Heart left ventricle (tissue), 16 donors: ENCODE results near the gene NUF2. TPM values are rescaled to one million over a fixed set of nuclear protein-coding genes. Genes with fewer than 3 reads are reported as not detected.
"Not testable (repeated sequence)": the region's sequence is repeated elsewhere in the genome, so short reads cannot be mapped to it uniquely, and the experiment has no call there.

Source experiments
- ATAC-seq, 4 donors: fragments of 200-7000 bp; cut with Tn5 transposase; one replicate each; pipeline ENCODE4 v1.9.1; 2020 to 2022; ENCODE audit warnings: moderate library complexity in 4 of 4, mild to moderate bottlenecking in 3 of 4, moderate number of reproducible peaks in 1 of 4
- DNase-seq, 5 donors: peaks; one replicate each; pipeline ENCODE4 v3.0.0-alpha.2; 2020
- H3K27ac ChIP-seq, 12 donors: fragments of 200-600 bp; sonication (generic) in 4 of 12; one replicate each; pipeline versions ENCODE4 v1.5.0 to v1.8.0; 2016 to 2022; ENCODE audit warnings: mild to moderate bottlenecking in 2 of 12
- H3K27me3 ChIP-seq, 9 donors: fragments of 200-600 bp; sonication (generic) in 2 of 9; one replicate each; pipeline versions ENCODE4 v1.5.1 to v1.8.0; 2016 to 2022; ENCODE audit warnings: mild to moderate bottlenecking in 3 of 9
- H3K36me3 ChIP-seq, 9 donors: fragments of 200-600 bp; sonication (generic) in 2 of 9; one replicate each; pipeline versions ENCODE4 v1.5.0 to v1.8.0; 2018 to 2022; ENCODE audit warnings: mild to moderate bottlenecking in 2 of 9
- H3K4me1 ChIP-seq, 12 donors: fragments of 200-600 bp; sonication (generic) in 4 of 12; one replicate each; pipeline versions ENCODE4 v1.5.0 to v1.8.0; 2016 to 2022; ENCODE audit warnings: mild to moderate bottlenecking in 3 of 12
- H3K4me3 ChIP-seq, 12 donors: fragments of 200-600 bp; sonication (generic) in 4 of 12; one replicate each; pipeline versions ENCODE4 v1.5.0 to v1.8.0; 2017 to 2022; ENCODE audit warnings: mild to moderate bottlenecking in 9 of 12, moderate library complexity in 4 of 12
- H3K9me3 ChIP-seq, 12 donors: fragments of 200-600 bp; sonication (generic) in 4 of 12; one replicate each; pipeline versions ENCODE4 v1.5.0 to v1.8.0; 2016 to 2022; ENCODE audit warnings: mild to moderate bottlenecking in 1 of 12
- CTCF ChIP-seq, 12 donors: fragments of 200-600 bp; sonication (generic) in 4 of 12; IDR thresholded peaks; one replicate each; pipeline versions ENCODE4 v1.5.0 to v1.8.0; 2018 to 2022; ENCODE audit warnings: antibody characterized with exemption in 12 of 12, mild to moderate bottlenecking in 5 of 12
- POLR2A ChIP-seq, 2 donors: fragments of 450-650 bp; IDR thresholded peaks; one replicate each; pipeline ENCODE4 v1.6.1; 2017; ENCODE audit warnings: antibody characterized with exemption in 2 of 2, mild to moderate bottlenecking in 2 of 2, moderate library complexity in 2 of 2
- WGBS, 4 donors: extraction: QIAGEN DNeasy Blood & Tissue Kit in 2 of 4; methylation state at CpG; one replicate each; pipeline versions ENCODE4 v1.1.5 to v1.1.7; 2013 to 2018; 5-methylcytosine and 5-hydroxymethylcytosine counted together
- intact Hi-C, 10 donors: fragments of 100-400 bp; cut with DNase I; formaldehyde crosslinking; loops; one replicate each; pipeline versions ENCODE4 v1.11.1 to v1.14.2; 2022
- polyA plus RNA-seq, 2 donors: library from polyadenylated mRNA; stranded (reverse); fragments of 200-250 nt; gene quantifications; one replicate each; pipeline ENCODE4 v1.2.3, GENCODE V29; 2013
- total RNA-seq, 9 donors: library from RNA; depleted of rRNA in 2 of 9; stranded (reverse); fragments of >200 nt in 2 of 9; fragmentation: NEBNext Ultra II Directional in 3 of 9; extraction: Animal tissue kit (Norgen Biotek cat#: 25700) in 3 of 9; gene quantifications; one replicate each; pipeline versions ENCODE4 v1.1.0 to v1.2.4, GENCODE V29; 2016 to 2023
- donor health status: ischemic (EF 13 %, LVEDD 7.1; RV severe dilation, severe dysfunction).
- donor health status: healthy with polysubstance abuse.
- donor health status: DM: no; HTN: yes; CAD: no.
- donor health status: DM: no; HTN: no; CAD: no.
- donor health status: ischemic (EF 25% LVEDD 6.9; RV normal size, moderate dysfunction).
- donor health status: ischemic (EF 25% LVEDD 5.7; RV mildly dilated, moderate dysfunction).
- donor health status: healthy.
- donor health status: DM: yes; HTN: yes; CAD: no.
- donor health status: ischemic (EF 35%, LVEDD 5.7; RV mildly dilated, moderate dysfunction).
- donor health status: nonischemic (EF 11% LVEDD 7.7; RV severe dilation, severe dysfunction).
- donor health status: DM: yes; HTN: yes; CAD: no.
- donor health status: PGD.
- donor health status: ischemic (EF 29% LVEDD 5.4; RV normal size, mild dysfunction).
- donor health status: nonischemic (EF 23%, LVEDD 6.1; RV moderate dilation, normal function).

The NUF2 gene
- total and polyA plus RNA-seq, 11 donors = 0.18 to 3.2 (median 0.48) TPM; not detected in 3

- 53 to 58% (median 56%) methylated on average over 2 of the region's 2 CpGs for WGBS, 4 donors
- ATAC-seq = no peak
- peaks cover 0 to 5% (median 0%) of the 10 kb centered on the region in 12 donors for H3K4me1 ChIP-seq
- intact Hi-C loops = loop anchor here in 2 of 10 donors (5.0 kb wide), 2 partner anchors 1715 to 1720 kb away; no protein-coding TSS in a partner anchor
- H3K36me3 ChIP-seq = no peaks in the 10 kb centered on the region
- no peaks in the 10 kb centered on the region for H3K27me3 ChIP-seq
- H3K4me3 ChIP-seq = no peak overlapping the region
- no peaks in the 10 kb centered on the region for H3K9me3 ChIP-seq
- no peak overlapping the region for H3K27ac ChIP-seq
- no peak for TF ChIP-seq CTCF (IDR thresholded peaks at IDR 0.05)
- TF ChIP-seq POLR2A (IDR thresholded peaks at IDR 0.05) = no peak
- DNase-seq = no peak
Observed at GRCh38 chr1:163357378-163357777, 35.6 kb downstream of the NUF2 start.

- WGBS, 4 donors = 96 to 98% (median 97%) methylated on average over 11 of the region's 11 CpGs
- peak in 1 of 5 donors; percentile 44 for DNase-seq
Observed at GRCh38 chr1:163358172-163358571, 36.4 kb downstream of the NUF2 start.

GRCh38 chr1:163361123-163361934 lies 39.6 kb downstream of the NUF2 start:
- Histone ChIP-seq H3K9me3 (no peaks in the 10 kb centered on the region), H3K36me3 (no peaks in the 10 kb centered on the region), H3K27ac (no peak overlapping the region), H3K4me3 (no peak overlapping the region), H3K4me1 (peaks cover 0 to 5% (median 0%) of the 10 kb centered on the region in 12 donors), H3K27me3 (no peaks in the 10 kb centered on the region)
- WGBS, 4 donors = 41 to 50% (median 43%) methylated on average over 5 of the region's 5 CpGs
- DNase-seq = no peak
- TF ChIP-seq POLR2A (IDR thresholded peaks at IDR 0.05) (no peak), CTCF (IDR thresholded peaks at IDR 0.05) (peak in 8 of 12 donors; percentile 17 to 50 (median 34))
- intact Hi-C loops = loop anchor here in 5 of 10 donors (5.0 to 10.0 kb wide), 3 partner anchors 1711 to 1716 kb away; no protein-coding TSS in a partner anchor
- ATAC-seq = no peak

More at GRCh38 chr1:163358172-163358571, 36.4 kb downstream of the NUF2 start:
- intact Hi-C loops = loop anchor here in 2 of 10 donors (5.0 kb wide), 2 partner anchors 1714 to 1719 kb away; no protein-coding TSS in a partner anchor
- H3K4me3 ChIP-seq, H3K4me1 ChIP-seq, ATAC-seq, H3K9me3 ChIP-seq, H3K27me3 ChIP-seq, H3K27ac ChIP-seq, H3K36me3 ChIP-seq: not testable (repeated sequence)

- Histone ChIP-seq H3K27ac (no peak overlapping the region), H3K27me3 (peaks cover 0 to 5% (median 0%) of the 10 kb centered on the region in 9 donors), H3K4me1 (no peaks in the 10 kb centered on the region), H3K9me3 (no peaks in the 10 kb centered on the region), H3K36me3 (no peaks in the 10 kb centered on the region), H3K4me3 (no peak overlapping the region)
- TF ChIP-seq POLR2A (IDR thresholded peaks at IDR 0.05) (no peak), CTCF (IDR thresholded peaks at IDR 0.05) (no peak)
- no peak for ATAC-seq
- no peak for DNase-seq
- intact Hi-C loops = loop anchor here in 2 of 10 donors (10.0 kb wide), 1 partner anchor 1710 kb away; no protein-coding TSS in a partner anchor
- WGBS, 4 donors = 56 to 60% (median 59%) methylated on average over 3 of the region's 3 CpGs
Observed at GRCh38 chr1:163365186-163365585, 43.4 kb downstream of the NUF2 start.
